ENCODE results near the gene KATNAL2. TPM values are rescaled to one million over a fixed set of nuclear protein-coding genes. Genes with fewer than 3 reads are reported as not detected.

The KATNAL2 gene
- total and polyA plus RNA-seq, 7 donors = 0.19 to 1.7 (median 0.30) TPM

GRCh38 chr18:47054369-47054768 lies 137.0 kb downstream of the KATNAL2 start:
- H3K27ac ChIP-seq = peak overlapping the region; percentile 58
- peaks cover 4% of the 10 kb centered on the region for H3K4me1 ChIP-seq
- WGBS, 3 donors = 44 to 59% (median 49%) methylated on average over 5 of the region's 5 CpGs
- H3K27me3 ChIP-seq (ENCODE audit: insufficient read depth in 3 of 3, low read length in 2 of 3) = no peaks in the 10 kb centered on the region
- ATAC-seq (peak in 3 of 4 donors; percentile 88 to 91 (median 90)), DNase-seq (no peak)
- intact Hi-C loops (cut with DNase I) = loop anchor here (5.0 kb wide), 2 partner anchors 693 to 698 kb away; no protein-coding TSS in a partner anchor
- H3K4me3 ChIP-seq = peak overlapping the region; percentile 19
- H3K9me3 ChIP-seq = no peaks in the 10 kb centered on the region
- no peaks in the 10 kb centered on the region for H3K36me3 ChIP-seq (ENCODE audit: insufficient read depth in 1 of 2, low read depth in 1 of 2)
- TF ChIP-seq CTCF (IDR thresholded peaks at IDR 0.05) = no peak

GRCh38 chr18:47062471-47062870 lies 145.1 kb downstream of the KATNAL2 start:
- Histone ChIP-seq H3K27me3 (ENCODE audit: insufficient read depth in 3 of 3, low read length in 2 of 3) (no peaks in the 10 kb centered on the region), H3K4me1 (no peaks in the 10 kb centered on the region), H3K4me3 (no peak overlapping the region), H3K9me3 (no peaks in the 10 kb centered on the region), H3K36me3 (ENCODE audit: insufficient read depth in 1 of 2, low read depth in 1 of 2) (no peaks in the 10 kb centered on the region), H3K27ac (no peak overlapping the region)
- ATAC-seq = no peak
- intact Hi-C loops (cut with DNase I) = no loop called here
- TF ChIP-seq CTCF (IDR thresholded peaks at IDR 0.05) = no peak
- WGBS, 3 donors = 47 to 66% (median 59%) methylated on average over 2 of the region's 2 CpGs
- DNase-seq = no peak

GRCh38 chr18:47063096-47063495 lies 145.7 kb downstream of the KATNAL2 start:
- 47 to 58% (median 48%) methylated on average over 8 of the region's 8 CpGs for WGBS, 3 donors
- intact Hi-C loops (cut with DNase I) = no loop called here
- Histone ChIP-seq H3K36me3 (ENCODE audit: insufficient read depth in 1 of 2, low read depth in 1 of 2) (no peaks in the 10 kb centered on the region), H3K27ac (no peak overlapping the region), H3K9me3 (no peaks in the 10 kb centered on the region), H3K4me1 (no peaks in the 10 kb centered on the region), H3K27me3 (ENCODE audit: insufficient read depth in 3 of 3, low read length in 2 of 3) (no peaks in the 10 kb centered on the region), H3K4me3 (no peak overlapping the region)
- DNase-seq (no peak), ATAC-seq (peak in 1 of 4 donors; percentile 40)
- no peak for TF ChIP-seq CTCF (IDR thresholded peaks at IDR 0.05)

- Histone ChIP-seq H3K36me3 (ENCODE audit: insufficient read depth in 1 of 2, low read depth in 1 of 2) (no peaks in the 10 kb centered on the region), H3K27me3 (ENCODE audit: insufficient read depth in 3 of 3, low read length in 2 of 3) (no peaks in the 10 kb centered on the region), H3K27ac (no peak overlapping the region), H3K9me3 (no peaks in the 10 kb centered on the region), H3K4me3 (no peak overlapping the region), H3K4me1 (no peaks in the 10 kb centered on the region)
- TF ChIP-seq CTCF (IDR thresholded peaks at IDR 0.05) = no peak
- WGBS, 3 donors = 65 to 70% (median 65%) methylated on average over 3 of the region's 3 CpGs
- ATAC-seq (no peak), DNase-seq (no peak)
- intact Hi-C loops (cut with DNase I) = no loop called here
Measured at GRCh38 chr18:47067648-47068047, 150.2 kb downstream of the KATNAL2 start.

All from psoas muscle (tissue), 8 donors.